Stimulated activated CD8-positive, alpha-beta memory T cell treated with anti-CD3 and anti-CD28 coated beads, Interleukin-15, amount 100 ng/mL, for 4 hours (primary cell): Measurements from ENCODE around the gene CLEC3B.

ENCODE experiments used
- DNase-seq, 2 donors: peaks; one replicate each; pipeline ENCODE4 v3.0.0-alpha.2; 2020; ENCODE audit warnings: low read depth in 2 of 2

CLEC3B gene

DNA sequence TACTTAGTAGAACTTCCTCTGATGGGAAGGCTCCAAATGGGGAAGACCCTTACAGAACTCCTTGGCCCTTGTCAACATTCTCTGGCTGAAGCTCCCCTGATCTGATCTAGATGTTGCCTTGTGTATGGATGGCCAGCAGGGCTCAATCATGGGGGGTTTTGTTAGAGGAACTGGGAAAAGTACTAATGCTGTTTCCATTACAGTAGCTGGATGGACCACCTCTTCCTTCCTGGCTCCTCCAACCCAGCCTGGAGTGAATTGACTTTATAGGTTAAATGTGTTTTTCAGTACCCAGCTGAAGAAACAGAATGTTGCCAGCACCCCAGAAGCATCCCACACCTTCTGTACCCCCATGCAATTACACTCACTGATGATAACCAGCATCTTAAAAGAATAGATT is 22.7 kb upstream of the CLEC3B start:
- no peak for DNase-seq

- no peak for DNase-seq
These were observed 22.2 kb upstream of the CLEC3B start for GRCh38 chr3:45003859-45004258.

- DNase-seq, result no peak
These were observed 19.0 kb upstream of the CLEC3B start for GRCh38 chr3:45007091-45007490.

GRCh38 chr3:45008117-45008516 is 18.0 kb upstream of the CLEC3B start:
- no peak for DNase-seq

- DNase-seq, result no peak
These were observed 16.2 kb upstream of the CLEC3B start for GRCh38 chr3:45009868-45010267.

DNA sequence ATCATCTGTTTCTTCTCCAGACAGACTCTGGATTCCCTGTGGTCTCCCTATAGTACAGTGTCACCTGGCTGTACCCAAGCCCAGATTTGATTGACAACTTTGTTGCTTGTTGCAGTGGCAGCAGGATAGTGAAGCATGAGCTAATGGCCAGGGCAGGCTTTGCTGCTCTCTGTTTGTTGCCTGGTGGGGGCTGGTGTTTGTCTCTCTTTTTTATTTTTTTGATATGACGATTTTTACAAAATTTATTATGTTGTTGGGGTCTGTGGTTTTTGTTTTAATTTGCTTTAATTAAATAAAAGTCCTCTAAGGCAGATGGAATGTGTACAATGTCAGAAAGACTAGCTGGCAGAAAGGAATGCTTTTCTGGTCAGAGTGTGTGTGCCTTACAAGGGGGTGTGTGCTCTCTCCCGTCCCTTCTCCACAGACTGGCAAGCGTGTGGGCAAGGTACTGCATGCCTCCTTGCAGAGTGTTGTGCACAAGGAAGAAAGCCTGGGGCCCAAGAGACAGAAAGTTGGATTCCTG is 15.2 kb upstream of the CLEC3B start:
- DNase-seq, result no peak

DNA sequence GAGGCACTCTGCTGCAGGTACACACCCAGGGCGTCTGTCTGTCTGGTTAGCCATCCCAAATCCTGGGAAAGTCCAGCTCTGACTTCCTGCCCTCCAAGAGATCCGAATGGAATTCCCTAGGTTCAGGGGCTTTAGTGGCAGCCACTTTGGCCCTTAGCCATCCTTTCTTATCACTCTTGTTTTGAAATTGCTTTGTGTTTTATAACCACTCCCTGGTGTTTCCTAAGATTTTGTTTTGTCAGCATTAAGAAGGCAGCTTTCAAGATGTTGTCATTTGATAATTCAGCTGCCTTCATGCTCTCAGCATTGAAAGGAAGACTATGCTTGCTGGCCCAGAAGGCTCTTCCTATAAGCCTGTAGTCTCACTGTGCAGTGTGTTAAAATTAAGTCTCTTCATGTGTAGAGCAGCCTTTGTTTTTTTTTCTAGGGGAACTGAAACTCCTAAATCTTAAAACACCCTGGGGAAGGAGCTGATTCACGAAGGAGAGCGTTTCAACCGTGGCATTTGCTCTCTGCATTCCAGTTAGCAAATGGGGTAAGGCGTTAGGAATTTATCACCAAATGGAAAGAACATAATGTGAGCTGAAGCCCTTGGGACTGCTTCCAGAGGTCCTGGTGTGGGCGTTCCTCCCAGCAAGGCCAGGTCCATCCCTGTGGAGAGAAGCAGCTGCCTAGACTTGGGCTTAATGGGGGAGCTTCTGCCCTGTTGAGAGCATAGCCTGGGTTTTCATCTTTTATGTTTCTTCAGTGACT is 14.2 kb upstream of the CLEC3B start:
- no peak for DNase-seq

DNA sequence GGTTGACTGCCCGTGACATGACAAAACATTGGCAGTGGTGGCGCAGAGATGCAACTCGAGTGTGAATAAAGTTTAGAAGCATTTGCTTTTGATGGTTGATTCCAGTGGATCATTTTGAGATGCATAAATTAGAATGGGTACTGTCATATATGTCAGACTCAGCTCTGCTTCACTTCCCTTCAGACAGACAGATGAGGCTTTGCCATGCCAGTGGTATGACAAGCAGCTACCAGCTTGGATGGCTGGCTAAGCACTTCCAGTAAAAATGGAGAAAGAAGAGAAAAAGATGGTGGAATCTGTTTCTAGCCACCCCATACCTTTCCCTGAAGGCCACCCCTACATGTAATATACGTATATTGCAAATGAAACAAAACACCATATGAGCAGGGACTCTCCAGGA is 13.5 kb upstream of the CLEC3B start:
- DNase-seq, result no peak

GRCh38 chr3:45016916-45017315 is 9.2 kb upstream of the CLEC3B start:
- DNase-seq, result no peak

GRCh38 chr3:45017821-45018220 is 8.3 kb upstream of the CLEC3B start:
- no peak for DNase-seq

DNA sequence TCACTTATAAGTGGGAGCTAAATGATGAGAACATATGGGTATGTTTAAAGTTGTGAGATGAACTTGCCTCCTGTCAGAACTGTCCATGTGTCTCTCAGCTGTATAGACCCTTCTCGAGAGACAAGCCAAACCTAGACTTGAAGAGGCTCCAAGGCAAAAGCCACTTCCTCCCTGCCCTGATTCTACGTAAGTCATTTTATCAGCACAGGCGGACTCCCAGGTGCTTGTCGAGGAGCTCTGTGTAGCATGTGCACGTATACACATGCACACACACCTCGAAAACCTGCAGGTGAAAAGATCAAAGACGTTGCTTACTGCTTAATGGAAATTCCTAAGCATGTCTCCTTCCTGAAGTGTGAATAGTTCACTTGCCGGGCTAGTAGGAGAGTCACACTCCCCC is 5.6 kb upstream of the CLEC3B start:
- DNase-seq, result no peak

GRCh38 chr3:45021524-45022297 is 4.4 kb upstream of the CLEC3B start:
- no peak for DNase-seq

DNA sequence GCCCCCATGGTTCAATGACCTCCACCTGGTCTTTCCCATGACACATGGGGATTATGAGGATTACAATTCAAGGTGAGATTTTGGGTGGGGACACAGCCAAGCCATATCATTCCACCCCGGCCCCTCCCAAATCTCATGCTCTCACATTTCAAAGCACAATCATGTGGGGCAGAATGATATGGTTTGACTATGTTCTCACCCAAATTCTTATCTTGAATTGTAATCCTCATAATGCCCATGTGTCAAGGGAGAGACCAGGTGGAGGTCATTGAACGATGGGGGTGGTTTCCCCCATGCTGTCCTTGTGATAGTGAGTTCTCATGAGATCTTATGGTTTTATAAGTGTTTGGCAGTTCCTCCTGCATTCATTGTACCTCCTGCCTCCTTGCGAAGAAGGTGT is 2.4 kb upstream of the CLEC3B start:
- DNase-seq, result no peak

- no peak for DNase-seq
These were observed 1.4 kb upstream of the CLEC3B start for GRCh38 chr3:45024542-45025255.

- no peak for DNase-seq
These were observed 854 bp downstream of the CLEC3B start for GRCh38 chr3:45026957-45027356.

DNA sequence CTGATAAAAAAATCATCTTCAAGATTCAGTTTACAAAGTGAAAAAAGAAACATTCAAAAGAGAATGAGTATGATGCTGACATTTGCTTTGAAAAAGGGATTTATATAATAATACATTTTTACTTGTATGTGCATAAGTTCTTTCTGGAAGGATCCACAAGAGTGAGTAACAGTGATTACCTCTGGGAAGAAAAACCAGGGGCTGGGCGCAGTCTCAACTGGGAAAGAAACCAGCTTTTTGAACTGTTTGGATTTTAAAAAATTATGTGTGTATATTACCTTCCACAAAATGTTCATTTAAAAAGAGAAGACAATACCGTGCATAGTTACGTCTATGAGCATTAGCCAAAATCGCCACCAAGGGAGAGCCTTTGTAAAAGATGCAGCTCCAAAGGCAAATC is 1.3 kb downstream of the CLEC3B start:
- no peak for DNase-seq

DNA sequence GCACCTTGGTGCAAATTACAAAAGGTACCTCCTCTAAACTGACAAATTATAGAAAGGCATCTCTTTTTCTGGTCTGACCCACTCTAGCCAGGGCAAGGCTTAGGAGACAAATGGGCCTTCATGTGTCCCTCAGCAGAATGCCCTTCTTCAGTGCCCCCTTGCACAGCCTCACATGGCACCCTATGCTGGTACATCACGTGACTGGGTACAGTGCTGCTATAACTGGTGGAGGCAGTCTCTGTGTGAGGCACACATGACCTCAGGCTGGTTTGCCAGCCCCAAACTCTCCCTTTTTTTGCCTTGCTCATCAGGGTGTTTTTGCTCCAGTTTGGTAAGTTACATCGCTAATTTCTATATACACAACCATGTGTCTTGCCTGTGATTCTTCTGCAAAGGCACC is 3.1 kb downstream of the CLEC3B start:
- no peak for DNase-seq

DNA sequence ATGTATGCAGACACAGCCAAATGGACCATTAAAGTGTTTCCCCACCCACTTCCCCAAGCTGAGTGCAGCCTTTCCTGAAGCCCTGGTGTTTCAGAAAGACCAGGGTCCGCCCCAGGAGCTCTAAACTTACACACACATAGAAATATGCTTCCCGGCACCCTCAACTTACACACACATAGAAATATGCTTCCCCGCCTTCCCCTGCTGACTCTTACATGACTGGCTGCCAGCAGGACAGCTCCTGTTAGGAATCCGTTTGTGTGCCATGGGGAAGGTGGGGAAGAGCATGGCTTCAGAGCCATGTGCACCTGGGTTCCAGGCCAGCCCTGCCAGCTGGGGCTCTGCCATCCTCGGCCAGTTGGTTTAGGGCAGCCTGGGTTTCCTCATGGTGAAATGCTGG is 3.6 kb downstream of the CLEC3B start:
- no peak for DNase-seq

- DNase-seq, result no peak
These were observed 5.4 kb downstream of the CLEC3B start for GRCh38 chr3:45031531-45031930.

GRCh38 chr3:45032113-45032512 is 6.0 kb downstream of the CLEC3B start:
- no peak for DNase-seq

GRCh38 chr3:45033791-45034190 is 7.7 kb downstream of the CLEC3B start:
- DNase-seq, result no peak

DNA sequence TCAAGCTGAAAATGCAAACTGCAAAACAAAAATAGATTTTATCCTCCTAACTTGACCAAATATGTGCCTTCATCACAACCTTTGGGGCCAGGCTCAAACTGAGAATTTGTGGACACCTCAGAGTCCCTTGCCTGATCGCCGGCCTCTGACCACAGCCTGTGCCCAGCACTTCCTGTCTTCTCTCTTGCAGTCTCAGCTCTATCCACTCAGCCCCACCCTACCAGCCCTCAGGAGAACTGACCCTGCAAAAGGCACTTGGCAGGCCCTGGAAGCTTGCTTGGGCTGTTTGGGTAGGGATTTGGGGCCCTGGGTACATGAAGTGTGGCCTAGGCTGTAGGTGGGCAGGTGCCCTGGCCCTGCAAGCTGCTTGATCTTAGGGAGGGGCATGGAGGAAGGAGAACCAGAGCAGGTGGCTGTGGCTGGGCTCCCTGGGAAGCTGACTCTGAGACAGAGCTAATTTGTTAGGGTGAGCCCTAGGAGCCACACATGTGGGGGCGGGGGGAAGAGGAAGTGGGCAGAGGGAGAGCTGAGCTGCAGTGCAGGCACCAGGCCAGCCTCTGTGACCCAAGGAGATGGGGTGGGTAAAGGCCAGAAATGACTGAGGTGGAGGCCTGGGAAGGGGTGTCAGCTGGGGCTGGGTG is 8.6 kb downstream of the CLEC3B start:
- no peak for DNase-seq
